Activated CD4-positive, alpha-beta memory T cell treated with anti-CD3 and anti-CD28 coated beads, Interleukin-2, amount 10 ng/mL, durations not matched to agents 7 days and 5 days (primary cell): ENCODE data around the gene NAB2. TPM values are rescaled to one million over a fixed set of nuclear protein-coding genes. Genes with fewer than 3 reads are reported as not detected.

Experiments used
- total RNA-seq, 2 experiments: library from RNA; stranded (reverse); gene quantifications; one replicate each; pipeline ENCODE4 v1.2.3, GENCODE V29; 2021

The NAB2 gene
- total RNA-seq, 2 experiments from 2014 or later = 8.7 to 9.6 TPM

Other genes starting within 250 kb of the NAB2 start
- not detected for gene SDR9C7, start 154.7 kb upstream of the NAB2 start, total RNA-seq
- under 1 TPM; 0.28 to 0.53 TPM for gene RDH16, start 131.5 kb upstream of the NAB2 start, total RNA-seq
- 1 to 10 TPM; 7.7 to 7.8 TPM for gene ZBTB39, start 82.6 kb upstream of the NAB2 start, total RNA-seq
- not detected for gene TAC3, start 72.6 kb upstream of the NAB2 start, total RNA-seq
- gene MYO1A, start 39.0 kb upstream of the NAB2 start, total RNA-seq = under 1 TPM; 0.28 to 0.65 TPM
- 10 to 100 TPM; 51.7 to 59.2 TPM for gene NEMP1, start 10.3 kb upstream of the NAB2 start, total RNA-seq
- gene STAT6, start 22.2 kb downstream of the NAB2 start, total RNA-seq = 100 to 1,000 TPM; 127 to 128 TPM
- under 1 TPM; 0.60 to 0.86 TPM for gene LRP1, start 39.4 kb downstream of the NAB2 start, total RNA-seq
- not detected for gene LRP1-AS, start 58.5 kb downstream of the NAB2 start, total RNA-seq
- 1 to 10 TPM in 1 of 2 experiments, under 1 TPM in 1; 0.81 to 1.1 TPM for gene NXPH4, start 127.7 kb downstream of the NAB2 start, total RNA-seq
- 100 to 1,000 TPM; 224 to 244 TPM for gene SHMT2, start 140.6 kb downstream of the NAB2 start, total RNA-seq
- gene STAC3, start 162.1 kb downstream of the NAB2 start, total RNA-seq = 1 to 10 TPM; 4.1 to 4.5 TPM